Activated T-cell treated with anti-CD3 and anti-CD28 coated beads for 48 hours (primary cell): ENCODE data around the gene FBXL16.

Experiments
- DNase-seq: peaks from one replicate; pipeline ENCODE4 v3.0.0-alpha.2; 2020; ENCODE audit warnings: low read depth

The FBXL16 gene

GRCh38 chr16:734981-735881 lies 29.6 kb upstream of the FBXL16 start:
- DNase-seq, result no peak

GRCh38 chr16:734208-734980 lies 28.8 kb upstream of the FBXL16 start:
- no peak for DNase-seq

DNA sequence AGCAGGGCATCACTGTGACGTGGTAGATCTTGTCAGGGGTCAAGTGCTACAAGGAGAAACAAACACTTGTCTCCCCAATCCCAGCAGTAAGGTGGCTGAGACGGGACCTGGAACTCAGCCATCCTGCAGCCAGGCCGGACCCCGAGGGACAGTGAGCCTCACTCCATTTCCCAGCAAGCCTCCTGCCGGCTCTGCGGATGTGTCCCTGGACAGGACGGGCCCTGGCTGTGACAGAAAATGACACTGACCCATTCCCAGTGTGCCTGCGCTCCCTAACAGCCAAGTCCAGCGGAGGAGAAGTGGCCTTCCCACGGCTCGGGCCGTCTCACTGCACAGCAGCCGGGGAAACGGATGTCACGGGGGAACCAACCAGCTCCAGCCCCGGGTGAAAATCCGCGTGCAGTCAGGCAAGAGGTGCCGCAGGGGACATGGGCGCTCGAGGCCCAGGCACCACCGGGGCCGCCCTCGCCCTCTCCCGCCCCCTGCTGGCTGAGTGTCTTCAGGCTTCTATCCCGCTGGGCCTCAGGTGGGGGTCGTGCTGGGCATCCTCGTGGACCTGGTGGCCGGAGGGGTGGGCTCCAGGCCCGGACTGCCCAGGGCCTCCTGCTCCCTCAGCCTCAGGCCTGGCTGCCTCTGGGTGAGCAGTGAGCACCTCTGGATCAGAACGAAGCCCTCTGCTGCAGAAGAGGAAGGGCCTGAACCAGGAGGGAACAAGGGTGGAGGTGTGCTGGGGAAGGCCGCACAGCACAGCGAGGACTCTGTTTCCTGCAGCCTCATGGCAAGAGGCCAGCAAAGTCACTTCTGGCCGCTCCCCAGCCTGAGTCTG lies 28.0 kb upstream of the FBXL16 start:
- DNase-seq, result peak; percentile 50

DNA sequence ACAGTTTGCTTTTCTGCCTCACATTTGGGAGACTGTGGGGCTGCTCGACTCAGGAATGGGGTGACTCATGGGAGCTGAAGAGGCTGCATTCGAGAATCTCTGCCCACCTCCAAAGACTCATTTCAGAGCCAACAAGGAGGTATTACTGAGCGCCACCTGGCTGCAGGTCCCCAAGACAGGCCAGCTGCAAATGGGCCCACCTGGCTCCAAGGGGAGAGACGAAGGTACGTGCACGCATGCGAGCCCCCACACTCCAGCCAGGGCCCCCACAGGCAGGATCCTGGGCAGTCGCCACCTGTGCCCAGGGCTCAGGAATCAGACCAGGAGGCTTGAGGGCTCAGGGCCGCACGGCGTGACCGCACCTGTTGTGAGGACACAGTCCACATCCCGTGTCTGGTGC lies 27.3 kb upstream of the FBXL16 start:
- no peak for DNase-seq

DNA sequence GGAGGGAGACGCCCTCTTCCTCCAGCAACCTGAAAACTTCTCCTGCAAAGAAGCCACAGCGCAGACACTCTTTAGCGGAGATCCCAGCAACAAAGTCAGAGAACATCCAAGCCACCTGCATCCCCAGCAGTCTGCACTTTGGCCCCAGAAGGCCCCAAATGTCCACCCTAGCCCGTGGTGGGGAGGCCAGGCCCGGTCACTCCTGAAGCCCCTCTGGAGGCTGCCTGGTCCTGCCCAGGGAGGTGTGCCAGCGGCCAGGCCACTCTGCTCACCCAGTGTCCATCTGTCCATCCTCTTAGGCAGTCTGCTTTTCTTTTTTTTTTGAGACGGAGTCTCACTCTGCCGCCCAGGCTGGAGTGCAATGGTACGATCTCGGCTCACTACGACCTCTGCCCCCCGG lies 26.7 kb upstream of the FBXL16 start:
- no peak for DNase-seq

GRCh38 chr16:730666-731509 lies 25.3 kb upstream of the FBXL16 start:
- DNase-seq, result no peak

GRCh38 chr16:729768-730665 lies 24.4 kb upstream of the FBXL16 start:
- DNase-seq, result no peak

DNA sequence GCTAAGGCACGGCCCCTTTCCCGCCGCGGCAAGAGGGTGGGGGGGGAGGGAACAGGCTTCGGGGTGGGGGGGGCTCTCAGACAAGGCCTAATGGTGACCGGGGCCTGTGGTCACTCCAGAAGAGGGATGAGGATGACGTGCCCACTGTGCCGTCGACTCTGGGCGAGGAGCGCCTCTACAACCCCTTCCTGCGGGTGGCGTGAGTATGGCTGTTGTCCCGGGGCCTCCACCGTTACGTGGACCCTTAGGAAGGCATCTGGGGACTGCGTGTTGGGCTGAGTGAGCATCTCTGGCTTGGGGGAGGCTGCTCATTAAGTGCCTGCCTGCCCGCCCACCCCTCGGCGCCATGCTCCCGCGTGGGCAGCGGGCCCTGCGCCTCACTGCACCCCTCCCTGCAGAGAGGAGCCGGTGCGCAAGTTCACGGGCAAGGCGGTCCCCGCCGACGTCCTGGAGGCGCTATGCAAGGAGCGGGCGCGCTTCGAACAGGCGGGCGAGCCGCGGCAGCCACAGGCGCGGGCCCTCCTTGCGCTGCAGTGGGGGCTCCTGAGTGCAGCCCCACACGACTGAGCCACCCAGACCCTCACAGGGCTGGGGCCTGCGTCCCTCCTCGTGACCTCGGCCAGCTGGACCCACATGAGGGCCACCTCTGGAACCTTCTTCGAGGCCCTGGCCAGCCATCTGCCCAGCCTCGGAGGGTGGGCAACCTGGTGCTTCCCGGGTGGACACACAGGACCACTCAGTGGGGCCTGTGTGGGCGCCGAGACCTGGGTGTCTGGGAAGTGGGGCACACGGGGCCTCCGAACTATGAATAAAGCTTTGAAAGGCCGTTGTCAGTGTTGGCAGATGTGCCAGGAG lies 23.5 kb upstream of the FBXL16 start:
- no peak for DNase-seq

- peak; percentile 66 for DNase-seq
Observed at GRCh38 chr16:728131-728889, 22.7 kb upstream of the FBXL16 start.

GRCh38 chr16:727291-727977 lies 21.8 kb upstream of the FBXL16 start:
- DNase-seq, result no peak

- DNase-seq, result peak; percentile 70
Observed at GRCh38 chr16:726438-727290, 21.1 kb upstream of the FBXL16 start, which contains the start of the genes CCDC78 and HAGHL. Gene CCDC78 (minus strand): TSS chr16:726443. CDS start chr16:726367, 76 bp downstream. Gene HAGHL (plus strand): TSS chr16:727106. CDS start chr16:727510, 404 bp downstream.

DNA sequence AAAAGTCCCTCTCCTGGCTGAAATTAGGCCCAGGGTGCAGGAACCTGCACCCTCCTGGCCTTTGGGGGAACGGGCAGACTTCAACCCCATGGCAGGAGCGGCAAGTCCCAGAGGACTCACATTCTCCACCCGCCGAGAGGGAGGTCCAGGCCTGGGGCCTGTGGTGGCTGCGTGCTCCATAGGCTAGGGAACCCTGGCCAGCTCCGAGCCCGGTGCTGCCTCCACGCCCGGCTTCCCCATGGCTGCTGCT lies 20.5 kb upstream of the FBXL16 start:
- DNase-seq, result no peak

- no peak for DNase-seq
Observed at GRCh38 chr16:725463-726187, 20.0 kb upstream of the FBXL16 start.

GRCh38 chr16:725041-725376 lies 19.4 kb upstream of the FBXL16 start:
- DNase-seq, result no peak

- DNase-seq, result no peak
Observed at GRCh38 chr16:724188-725040, 18.8 kb upstream of the FBXL16 start.

GRCh38 chr16:723695-724094 lies 18.1 kb upstream of the FBXL16 start:
- no peak for DNase-seq
